A673 (cell line): ENCODE results near the gene RNPS1. TPM values are rescaled to one million over a fixed set of nuclear protein-coding genes. Genes with fewer than 3 reads are reported as not detected.

Experiments
- BruUV-seq: library from RNA; stranded (reverse); fragments of 400-500 nt; replicated peaks from 2 replicates; lab custom pipeline; 2021; lab: Mats Ljungman, UMichigan
- CTCF ChIA-PET: fragments of 300-600 bp; sonication (Branson Sonifier 250); formaldehyde crosslinking; loops from one replicate; lab custom pipeline; 2022; ENCODE audit warnings: antibody characterized with exemption; lab: Charles Lee
- POLR2A ChIA-PET: fragments of 300-600 bp; sonication (Branson Sonifier 250); formaldehyde crosslinking; loops from one replicate; lab custom pipeline; 2022; ENCODE audit warnings: antibody characterized with exemption; ENCODE audit not compliant: low non-redundant PET; lab: Charles Lee
- DNase-seq: peaks from one replicate; pipeline ENCODE4 v3.0.0-alpha.2; 2015; ENCODE audit warnings: low spot score
- H3K27ac ChIP-seq: fragments of 200-600 bp; sonication (generic); 2 replicates; pipeline ENCODE4 v1.5.1; 2016; ENCODE audit warnings: mixed run types, low read depth, mild to moderate bottlenecking, mixed read lengths, antibody characterized with exemption, low read length; ENCODE audit not compliant: poor library complexity, severe bottlenecking
- H3K27me3 ChIP-seq: fragments of 200-600 bp; sonication (generic); replicated peaks from 2 replicates; pipeline ENCODE4 v1.6.1; 2017; ENCODE audit warnings: mixed run types, low read depth, mild to moderate bottlenecking, mixed read lengths, antibody characterized with exemption, low read length; ENCODE audit not compliant: insufficient read depth, poor library complexity
- H3K36me3 ChIP-seq: fragments of 200-600 bp; sonication (generic); 2 replicates; pipeline ENCODE4 v1.6.1; 2016; ENCODE audit warnings: mixed run types, mild to moderate bottlenecking, mixed read lengths, antibody characterized with exemption, low read length; ENCODE audit not compliant: insufficient read depth, poor library complexity, severe bottlenecking
- H3K4me1 ChIP-seq: fragments of 200-600 bp; sonication (generic); 2 replicates; pipeline ENCODE4 v1.6.1; 2017; ENCODE audit warnings: mixed run types, mild to moderate bottlenecking, mixed read lengths, antibody characterized with exemption, low read length; ENCODE audit not compliant: insufficient read depth, poor library complexity, severe bottlenecking
- H3K4me3 ChIP-seq: fragments of 200-600 bp; sonication (generic); 2 replicates; pipeline ENCODE4 v1.5.1; 2016; ENCODE audit warnings: low read depth, mixed run types, mild to moderate bottlenecking, mixed read lengths, low read length; ENCODE audit not compliant: poor library complexity, severe bottlenecking
- H3K9me3 ChIP-seq: fragments of 200-600 bp; sonication (generic); 2 replicates; pipeline ENCODE4 v1.6.1; 2016; ENCODE audit warnings: mixed run types, low read depth, mild to moderate bottlenecking, mixed read lengths, antibody characterized with exemption, low read length; ENCODE audit not compliant: poor library complexity, severe bottlenecking
- CTCF ChIP-seq: fragments of 300-800, 200-600 bp; sonication (generic); conservative IDR thresholded peaks from 2 replicates; pipeline ENCODE4 v1.5.1; 2017; ENCODE audit warnings: low read depth, mild to moderate bottlenecking, antibody characterized with exemption, low read length, moderate library complexity, mixed read lengths
- EZH2 ChIP-seq: fragments of 200-600 bp; sonication (generic); IDR thresholded peaks from 2 replicates; pipeline ENCODE4 v1.6.1; 2017; ENCODE audit warnings: borderline replicate concordance, low read depth, mild to moderate bottlenecking, mixed read lengths, antibody characterized with exemption, low read length; ENCODE audit not compliant: poor library complexity, severe bottlenecking
- intact Hi-C: fragments of 100-400 bp; cut with micrococcal nuclease; formaldehyde crosslinking; loops from one replicate; pipeline ENCODE4 v1.10.0; 2022; ENCODE audit not compliant: unreplicated experiment
- total RNA-seq: library from RNA; stranded (reverse); gene quantifications from 2 replicates; pipeline ENCODE4 v1.2.3, GENCODE V29; 2021

RNPS1 gene
- total RNA-seq, 1 experiment from 2014 or later: 345 TPM

DNA sequence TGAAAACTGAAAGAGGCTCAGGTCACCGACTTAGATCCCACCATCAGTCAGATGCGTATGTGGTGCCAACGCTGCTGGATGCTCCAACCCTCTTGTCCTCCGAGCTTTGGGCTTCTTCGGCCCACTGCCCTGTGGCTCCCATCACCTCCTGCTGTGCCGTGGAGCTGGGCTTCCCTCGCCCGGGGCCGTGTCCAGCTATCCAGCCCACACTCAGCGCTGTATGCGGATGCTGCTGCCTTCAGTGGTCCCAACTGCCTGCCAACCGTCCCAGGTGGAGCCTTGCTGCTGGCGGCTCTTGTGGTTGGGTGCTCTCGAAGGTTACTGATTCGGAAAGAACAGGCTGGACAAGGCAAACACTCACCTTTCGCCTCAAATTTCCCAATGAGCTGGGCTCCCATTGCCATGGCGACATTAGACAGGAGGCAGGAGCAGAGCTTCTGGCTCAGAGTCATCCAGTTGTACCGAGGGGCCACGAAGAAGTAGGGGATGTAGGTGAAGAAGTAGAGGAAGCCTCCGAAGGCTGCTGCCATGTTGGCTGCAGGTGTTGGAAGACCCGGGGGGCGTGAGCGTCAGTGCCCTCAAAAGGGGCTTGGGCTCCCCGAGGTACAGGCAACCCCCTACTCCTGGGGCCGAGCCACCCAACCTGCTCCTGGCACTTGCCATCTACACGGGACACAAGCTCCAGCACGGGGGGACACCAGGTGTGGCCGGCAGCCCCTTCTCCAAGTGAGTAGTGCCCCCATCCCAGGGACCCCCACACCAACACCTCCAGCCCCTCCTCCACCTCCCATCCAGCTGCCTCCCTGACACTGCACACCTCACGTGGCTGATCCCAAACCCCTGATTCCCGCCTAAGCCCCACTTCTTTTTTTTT lies 40.4 kb upstream of the RNPS1 start:
- POLR2A ChIA-PET: no interaction called here
- no peak overlapping the region for H3K4me3 ChIP-seq

GRCh38 chr16:2299915-2300192 lies 31.9 kb upstream of the RNPS1 start:
- TF ChIP-seq EZH2: no peak
- TF ChIP-seq CTCF: no peak
- H3K4me3 ChIP-seq: no peak overlapping the region
- H3K27ac ChIP-seq: no peak overlapping the region
- intact Hi-C loops: no loop called here
- H3K27me3 ChIP-seq: no peaks in the 10 kb centered on the region
- ChIA-PET POLR2A (no interaction called here), CTCF (no interaction called here)
- no peaks in the 10 kb centered on the region for H3K36me3 ChIP-seq
- no peaks in the 10 kb centered on the region for H3K4me1 ChIP-seq
- no peaks in the 10 kb centered on the region for H3K9me3 ChIP-seq
- DNase-seq: no peak
- BruUV-seq: no TSS peak

More for the DNA sequence above, 40.4 kb upstream of the RNPS1 start:
- H3K4me1 ChIP-seq: no peaks in the 10 kb centered on the region
- CTCF ChIA-PET: no interaction called here
- H3K36me3 ChIP-seq: no peaks in the 10 kb centered on the region
- no peak overlapping the region for H3K27ac ChIP-seq
- intact Hi-C loops: no loop called here
- H3K27me3 ChIP-seq: no peaks in the 10 kb centered on the region
- TF ChIP-seq EZH2 (no peak), CTCF (no peak)
- DNase-seq: no peak
- no TSS peak for BruUV-seq
- no peaks in the 10 kb centered on the region for H3K9me3 ChIP-seq

- no peak for TF ChIP-seq CTCF
- TF ChIP-seq EZH2: no peak
- POLR2A ChIA-PET: no interaction called here
- Histone ChIP-seq H3K4me3 (no peak overlapping the region), H3K36me3 (no peaks in the 10 kb centered on the region), H3K27me3 (no peaks in the 10 kb centered on the region), H3K27ac (no peak overlapping the region), H3K4me1 (no peaks in the 10 kb centered on the region), H3K9me3 (no peaks in the 10 kb centered on the region)
- no TSS peak for BruUV-seq
- intact Hi-C loops: no loop called here
- CTCF ChIA-PET: no interaction called here
- no peak for DNase-seq
Measured at GRCh38 chr16:2299121-2299914, 31.4 kb upstream of the RNPS1 start.
